Measurements from ENCODE around the gene LRRC2.
"Not testable (repeated sequence)": the region's sequence is repeated elsewhere in the genome, so short reads cannot be mapped to it uniquely, and the experiment has no call there.

DNA sequence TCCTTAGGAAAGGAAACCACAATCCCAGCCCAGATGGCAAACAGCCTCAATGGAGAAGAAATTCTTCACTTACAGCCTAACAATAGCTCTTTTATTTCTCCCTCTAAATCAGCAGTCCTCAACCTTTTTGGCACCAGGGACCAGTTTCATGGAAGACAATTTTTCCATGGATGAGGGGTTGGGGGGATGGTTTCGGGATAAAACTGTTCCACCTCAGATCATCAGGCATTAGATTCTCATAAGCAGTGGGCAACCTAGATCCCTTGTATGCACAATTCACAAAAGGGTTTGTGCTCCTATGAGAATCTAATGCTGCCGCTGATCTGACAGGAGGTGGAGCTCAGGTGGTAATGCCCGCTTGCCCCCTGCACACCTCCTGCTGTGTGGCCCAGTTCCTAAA lies 17.5 kb downstream of the LRRC2 start:
- TF ChIP-seq, protein P1, sequence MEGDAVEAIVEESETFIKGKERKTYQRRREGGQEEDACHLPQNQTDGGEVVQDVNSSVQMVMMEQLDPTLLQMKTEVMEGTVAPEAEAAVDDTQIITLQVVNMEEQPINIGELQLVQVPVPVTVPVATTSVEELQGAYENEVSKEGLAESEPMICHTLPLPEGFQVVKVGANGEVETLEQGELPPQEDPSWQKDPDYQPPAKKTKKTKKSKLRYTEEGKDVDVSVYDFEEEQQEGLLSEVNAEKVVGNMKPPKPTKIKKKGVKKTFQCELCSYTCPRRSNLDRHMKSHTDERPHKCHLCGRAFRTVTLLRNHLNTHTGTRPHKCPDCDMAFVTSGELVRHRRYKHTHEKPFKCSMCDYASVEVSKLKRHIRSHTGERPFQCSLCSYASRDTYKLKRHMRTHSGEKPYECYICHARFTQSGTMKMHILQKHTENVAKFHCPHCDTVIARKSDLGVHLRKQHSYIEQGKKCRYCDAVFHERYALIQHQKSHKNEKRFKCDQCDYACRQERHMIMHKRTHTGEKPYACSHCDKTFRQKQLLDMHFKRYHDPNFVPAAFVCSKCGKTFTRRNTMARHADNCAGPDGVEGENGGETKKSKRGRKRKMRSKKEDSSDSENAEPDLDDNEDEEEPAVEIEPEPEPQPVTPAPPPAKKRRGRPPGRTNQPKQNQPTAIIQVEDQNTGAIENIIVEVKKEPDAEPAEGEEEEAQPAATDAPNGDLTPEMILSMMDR (IDR thresholded peaks at IDR 0.05), result not testable (repeated sequence)
- not testable (repeated sequence) for TF ChIP-seq POLR2A (IDR thresholded peaks at IDR 0.05)
